Spleen (tissue), 11 donors: ENCODE data around the gene F8. TPM values are rescaled to one million over a fixed set of nuclear protein-coding genes. Genes with fewer than 3 reads are reported as not detected.

Experiments used
- DNase-seq: peaks from one replicate; pipeline ENCODE4 v3.0.0-alpha.2; 2020
- H3K27ac ChIP-seq, 8 donors: fragments of 200-600 bp; sonication (generic) in 7 of 8; 1 replicate in 4 of 8; 2 replicates in 4 of 8; pipeline versions ENCODE4 v1.5.0 to v1.8.0; 2016 to 2021; ENCODE audit warnings: inconsistent platforms in 4 of 8, mild to moderate bottlenecking in 4 of 8, moderate library complexity in 1 of 8
- H3K27me3 ChIP-seq, 7 donors: fragments of 200-600 bp; sonication (generic) in 6 of 7; replicated peaks in 1 of 7; 1 replicate in 4 of 7; 2 replicates in 3 of 7; pipeline versions ENCODE4 v1.5.0 to v1.8.0; 2016 to 2021; ENCODE audit warnings: inconsistent platforms in 3 of 7, mild to moderate bottlenecking in 1 of 7
- H3K36me3 ChIP-seq, 6 donors: fragments of 200-600 bp; sonication (generic) in 5 of 6; 1 replicate in 4 of 6; 2 replicates in 2 of 6; pipeline versions ENCODE4 v1.5.0 to v1.8.0; 2016 to 2021; ENCODE audit warnings: inconsistent platforms in 2 of 6
- H3K4me1 ChIP-seq, 6 donors: fragments of 200-600 bp; sonication (generic) in 5 of 6; 1 replicate in 3 of 6; 2 replicates in 3 of 6; pipeline versions ENCODE4 v1.5.0 to v1.8.0; 2016 to 2021; ENCODE audit warnings: inconsistent platforms in 3 of 6
- H3K4me3 ChIP-seq, 8 donors: fragments of 200-600 bp; sonication (generic) in 7 of 8; 1 replicate in 4 of 8; 2 replicates in 4 of 8; pipeline versions ENCODE4 v1.5.0 to v1.8.0; 2016 to 2021; ENCODE audit warnings: inconsistent platforms in 4 of 8, mild to moderate bottlenecking in 4 of 8, moderate library complexity in 2 of 8
- H3K9me3 ChIP-seq, 8 donors: fragments of 200-600 bp; sonication (generic) in 7 of 8; 1 replicate in 4 of 8; 2 replicates in 4 of 8; pipeline versions ENCODE4 v1.5.0 to v1.8.0; 2016 to 2021; ENCODE audit warnings: inconsistent platforms in 4 of 8
- CTCF ChIP-seq, 11 experiments: fragments of 200-600 bp in 7 of 11; fragments of 450-650 bp in 4 of 11; sonication (generic) in 4 of 11; IDR thresholded peaks in 8 of 11; conservative IDR thresholded peaks in 3 of 11; 1 replicate in 7 of 11; 2 replicates in 4 of 11; pipeline versions ENCODE4 v1.4.0 to v1.8.0; 2016 to 2021; ENCODE audit warnings: antibody characterized with exemption in 11 of 11, inconsistent platforms in 4 of 11, mild to moderate bottlenecking in 1 of 11
- POLR2A ChIP-seq, 3 donors: fragments of 450-650 bp; IDR thresholded peaks; one replicate each; pipeline ENCODE4 v1.5.1; 2017; ENCODE audit warnings: antibody characterized with exemption in 3 of 3, mild to moderate bottlenecking in 1 of 3
- POLR2AphosphoS5 ChIP-seq, 3 donors: sonication (generic); formaldehyde crosslinking; IDR thresholded peaks; one replicate each; pipeline ENCODE4 v1.5.1; 2017; ENCODE audit warnings: antibody characterized with exemption in 3 of 3
- WGBS, 5 donors: extraction: QIAGEN DNeasy Blood & Tissue Kit in 3 of 5; methylation state at CpG; one replicate each; pipeline versions ENCODE4 v1.1.5 to v1.1.7; 2013 to 2018; 5-methylcytosine and 5-hydroxymethylcytosine counted together
- intact Hi-C: fragments of 100-400 bp; cut with DNase I; formaldehyde crosslinking; loops from one replicate; pipeline ENCODE4 v1.15.0; 2023; ENCODE audit warnings: low total_unique reads
- polyA plus RNA-seq, 3 donors: library from polyadenylated mRNA; stranded (reverse); fragments of 200-250 nt; gene quantifications; one replicate each; pipeline ENCODE4 v1.2.1, GENCODE V29; 2013
- total RNA-seq, 7 donors: library from RNA; depleted of rRNA in 3 of 7; stranded (reverse); fragments of >200 nt in 3 of 7; fragmentation: NEBNext Ultra II Directional in 4 of 7; extraction: Animal tissue kit (Norgen Biotek cat#: 25700) in 4 of 7; gene quantifications; one replicate each; pipeline versions ENCODE4 v1.1.0 to v1.2.1, GENCODE V29; 2016 to 2021
- donor health status: healthy with polysubstance abuse.
- donor health status: DM: no; HTN: no; CAD: no; lungs with moderate emphysema.
- donor health status: DM: no; HTN: no; CAD: no.
- donor health status: Bipolar disorder and iron deficiency.
- donor health status: healthy.
- donor health status: DM: no; HTN: no; CAD: no.
- donor health status: DM: yes; HTN: yes; CAD: no.

The F8 gene
- total and polyA plus RNA-seq, 10 donors, result 3.4 to 135 (median 67.9) TPM

GRCh38 chrX:155055494-155055893 lies 33.0 kb upstream of the F8 start:
- H3K27ac ChIP-seq, result no peak overlapping the region
- 72 to 94% (median 88%) methylated on average over 3 of the region's 3 CpGs for WGBS, 5 donors
- no peak overlapping the region for H3K4me3 ChIP-seq
- no peak for DNase-seq
- H3K9me3 ChIP-seq, result no peaks in the 10 kb centered on the region
- TF ChIP-seq CTCF (IDR thresholded peaks at IDR 0.05 in 8 of 11, conservative IDR thresholded peaks at IDR 0.05 in 3 of 11) (no peak), POLR2AphosphoS5 (IDR thresholded peaks at IDR 0.05) (no peak), POLR2A (IDR thresholded peaks at IDR 0.05) (no peak)
- H3K27me3 ChIP-seq, result no peaks in the 10 kb centered on the region
- H3K36me3 ChIP-seq, result peaks cover 0 to 42% (median 0%) of the 10 kb centered on the region in 6 donors
- H3K4me1 ChIP-seq, result peaks cover 0 to 14% (median 8%) of the 10 kb centered on the region in 6 donors
- intact Hi-C loops, result no loop called here

- Histone ChIP-seq H3K4me1 (peaks cover 0 to 14% (median 8%) of the 10 kb centered on the region in 6 donors), H3K27me3 (no peaks in the 10 kb centered on the region), H3K36me3 (peaks cover 0 to 37% (median 0%) of the 10 kb centered on the region in 6 donors), H3K9me3 (no peaks in the 10 kb centered on the region), H3K27ac (no peak overlapping the region), H3K4me3 (no peak overlapping the region)
- intact Hi-C loops, result no loop called here
- DNase-seq, result no peak
- TF ChIP-seq POLR2AphosphoS5 (IDR thresholded peaks at IDR 0.05), result no peak
- 81 to 93% (median 87%) methylated on average over 4 of the region's 4 CpGs for WGBS, 5 donors
These were observed 31.7 kb upstream of the F8 start for GRCh38 chrX:155054255-155054654.

GRCh38 chrX:155053656-155054055 lies 31.1 kb upstream of the F8 start:
- no peak for DNase-seq
- no peak overlapping the region for H3K27ac ChIP-seq
- no peaks in the 10 kb centered on the region for H3K9me3 ChIP-seq
- no peak overlapping the region for H3K4me3 ChIP-seq
- intact Hi-C loops, result no loop called here
- no peak for TF ChIP-seq CTCF (IDR thresholded peaks at IDR 0.05 in 8 of 11, conservative IDR thresholded peaks at IDR 0.05 in 3 of 11)
- WGBS, 5 donors, result 66 to 96% (median 91%) methylated on average over 3 of the region's 3 CpGs
- H3K4me1 ChIP-seq, result peaks cover 0 to 20% (median 8%) of the 10 kb centered on the region in 6 donors
- H3K36me3 ChIP-seq, result peaks cover 0 to 37% (median 0%) of the 10 kb centered on the region in 6 donors
- no peaks in the 10 kb centered on the region for H3K27me3 ChIP-seq

GRCh38 chrX:155052738-155053498 lies 30.4 kb upstream of the F8 start:
- H3K27ac ChIP-seq, result no peak overlapping the region
- WGBS, 5 donors, result 70 to 91% (median 88%) methylated on average over 5 of the region's 5 CpGs
- no peak for DNase-seq
- intact Hi-C loops, result no loop called here
- H3K9me3 ChIP-seq, result no peaks in the 10 kb centered on the region
- no peaks in the 10 kb centered on the region for H3K27me3 ChIP-seq
- peaks cover 0 to 21% (median 8%) of the 10 kb centered on the region in 6 donors for H3K4me1 ChIP-seq
- no peak for TF ChIP-seq POLR2A (IDR thresholded peaks at IDR 0.05)
- no peak for TF ChIP-seq CTCF (IDR thresholded peaks at IDR 0.05 in 8 of 11, conservative IDR thresholded peaks at IDR 0.05 in 3 of 11)
- no peak for TF ChIP-seq POLR2AphosphoS5 (IDR thresholded peaks at IDR 0.05)
- peaks cover 0 to 37% (median 0%) of the 10 kb centered on the region in 6 donors for H3K36me3 ChIP-seq
- H3K4me3 ChIP-seq, result no peak overlapping the region
